NCI-H510A treated with DMSO at 0.1 percent for 48 hours (cell line): ENCODE measurements around the gene PTGIS.

Experiments
- DNase-seq: peaks from one replicate; lab custom pipeline; 2025; lab: John Stamatoyannopoulos, UW

PTGIS gene

DNA sequence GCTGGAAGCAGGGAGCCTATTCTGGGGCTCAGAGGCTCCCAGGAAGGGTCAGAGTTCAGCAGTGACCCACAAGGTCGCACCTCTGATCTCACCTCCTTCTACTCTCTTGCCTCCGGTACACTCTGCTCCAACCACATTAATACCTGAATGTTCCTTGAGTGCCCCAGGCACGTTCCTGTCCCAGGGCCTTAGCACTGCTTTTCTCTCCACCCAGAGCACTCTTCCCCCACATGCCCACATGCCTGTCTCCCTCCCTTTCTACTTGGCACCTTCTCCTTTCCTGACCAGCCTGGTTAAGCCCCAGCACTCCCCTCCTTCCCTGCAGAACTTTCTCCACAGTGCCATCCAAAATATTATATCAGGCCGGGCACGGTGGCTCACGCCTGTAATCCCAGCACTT, 98.9 kb downstream of the PTGIS start:
- DNase-seq = no peak

DNA sequence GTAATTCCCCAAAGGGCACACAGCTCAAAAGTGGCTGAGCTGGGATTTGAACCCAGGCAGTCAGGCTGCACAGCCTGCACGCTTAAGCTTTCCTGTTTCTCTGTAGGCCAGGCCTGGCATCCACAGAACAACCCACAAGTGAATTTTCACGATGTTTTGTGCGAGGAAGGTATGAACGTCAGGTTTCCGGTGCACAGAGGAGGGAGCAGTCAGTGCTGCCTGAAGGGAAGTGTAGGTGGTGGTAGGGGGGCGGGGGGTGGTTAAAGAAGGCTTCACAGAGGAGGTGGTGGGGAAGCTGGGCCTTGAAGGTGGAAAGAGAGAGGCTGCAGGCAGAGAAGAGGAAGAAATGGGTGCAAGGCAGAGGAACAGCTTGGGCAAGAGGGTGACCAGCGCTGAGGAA, 99.5 kb downstream of the PTGIS start:
- no peak for DNase-seq

DNA sequence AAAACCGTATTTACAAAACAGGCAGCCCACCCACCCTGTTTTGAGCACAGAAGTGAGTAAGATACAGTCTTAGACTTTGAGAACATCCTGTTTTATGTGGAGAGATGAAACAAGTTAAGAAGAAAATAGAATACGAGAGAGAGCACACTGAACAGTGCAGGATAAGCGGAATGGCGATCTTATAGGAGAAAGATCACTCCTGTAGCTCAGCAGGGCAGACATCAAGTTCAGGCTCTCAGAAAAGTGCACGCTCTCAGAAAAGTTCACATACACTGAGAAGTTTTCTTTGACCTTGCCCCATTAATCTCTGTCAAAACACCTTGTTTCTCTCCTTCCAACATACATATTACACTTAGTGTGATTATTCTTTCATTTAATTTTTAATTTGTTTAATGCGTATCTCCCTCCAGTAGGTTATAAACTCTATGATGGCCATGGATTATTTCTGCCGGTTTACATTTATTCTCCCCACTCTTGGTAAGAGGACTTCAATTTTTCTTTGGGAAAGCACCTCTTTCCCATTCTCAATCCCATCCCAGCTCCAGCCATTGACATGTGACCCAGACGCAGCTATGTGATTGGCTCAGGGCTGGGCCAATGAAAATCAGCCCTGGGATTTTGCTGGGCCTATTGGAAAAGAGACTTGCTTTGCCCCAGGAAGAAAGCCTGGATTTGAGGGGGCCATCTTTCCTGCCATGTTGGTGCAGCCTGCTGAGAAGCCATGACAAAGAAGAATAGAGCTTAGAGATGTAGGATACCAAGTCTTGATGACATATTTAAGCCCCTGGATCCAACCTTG, 101.6 kb downstream of the PTGIS start:
- DNase-seq = no peak

GRCh38 chr20:49464556-49464955, 103.4 kb downstream of the PTGIS start:
- no peak for DNase-seq

DNA sequence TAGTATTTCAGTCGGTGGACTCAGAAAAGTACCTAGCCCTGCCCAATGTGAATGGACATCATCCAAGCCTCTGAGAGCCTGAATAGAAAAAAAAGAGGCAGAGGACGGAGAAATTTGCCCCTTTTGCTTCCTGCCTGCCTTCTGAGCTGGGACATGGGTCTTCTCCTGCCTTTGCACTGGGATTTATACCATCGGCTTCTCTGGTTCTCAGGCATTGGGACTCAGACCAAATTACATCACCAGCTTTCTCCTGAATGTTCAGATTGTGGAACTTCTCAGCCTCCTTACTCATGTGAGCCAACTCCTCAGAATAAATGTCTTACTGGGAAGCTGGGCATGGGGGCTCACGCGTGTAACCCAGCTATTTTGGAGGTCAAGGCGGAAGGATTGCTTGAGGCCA, 105.3 kb downstream of the PTGIS start:
- no peak for DNase-seq

DNA sequence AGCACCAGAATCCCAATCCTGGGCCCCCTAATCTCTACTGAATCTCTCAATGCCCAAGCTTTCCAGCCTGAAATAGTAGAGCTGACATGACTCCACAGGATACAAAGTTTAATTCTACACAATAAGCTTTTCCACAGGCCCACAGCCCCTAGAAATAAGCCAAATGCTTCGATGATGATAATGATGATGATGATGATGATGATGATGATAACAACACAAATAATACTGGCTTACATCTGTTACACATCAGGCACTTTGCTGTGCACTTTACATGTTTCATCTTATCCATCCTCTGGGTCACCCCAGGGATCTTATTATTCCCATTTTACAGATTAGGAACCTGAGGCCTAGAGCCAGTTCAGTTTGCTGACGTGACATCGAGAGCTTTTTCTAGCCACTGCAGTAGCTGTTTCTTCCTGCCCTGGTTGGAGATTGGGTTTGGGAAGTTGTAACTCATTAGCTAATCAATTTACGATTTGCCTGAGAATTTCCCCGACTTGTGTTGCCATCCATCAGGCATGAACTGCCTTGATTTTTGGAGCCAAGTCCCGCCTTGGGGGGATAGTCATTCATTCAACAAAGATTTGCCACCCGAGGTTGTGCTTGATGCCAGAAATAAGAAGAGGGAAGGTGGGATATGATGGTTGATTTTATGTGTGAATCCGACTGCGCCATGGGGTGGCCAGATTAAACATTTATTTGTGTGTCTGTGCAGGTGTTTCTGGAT, 105.9 kb downstream of the PTGIS start:
- no peak for DNase-seq

DNA sequence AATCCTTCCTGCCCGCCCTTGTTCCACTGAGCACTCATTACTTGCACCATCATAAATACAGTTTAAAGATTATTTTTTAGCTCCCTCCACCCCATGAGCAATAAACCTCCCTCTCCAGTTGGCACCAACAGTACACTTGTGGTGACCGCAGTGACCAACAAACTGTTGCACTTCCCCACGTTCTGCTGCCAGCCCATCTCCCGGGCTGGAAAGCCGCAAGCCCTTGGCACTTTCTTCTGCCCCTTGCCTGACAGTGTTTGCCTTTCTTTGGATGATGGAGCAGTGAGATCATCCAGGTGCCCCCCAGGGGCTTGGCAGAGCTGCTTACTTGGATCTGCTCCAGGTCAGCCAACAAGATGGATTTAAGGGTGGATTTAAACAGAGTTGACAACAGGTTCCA, 107.0 kb downstream of the PTGIS start:
- DNase-seq = no peak

GRCh38 chr20:49460131-49460530, 107.8 kb downstream of the PTGIS start:
- no peak for DNase-seq

DNA sequence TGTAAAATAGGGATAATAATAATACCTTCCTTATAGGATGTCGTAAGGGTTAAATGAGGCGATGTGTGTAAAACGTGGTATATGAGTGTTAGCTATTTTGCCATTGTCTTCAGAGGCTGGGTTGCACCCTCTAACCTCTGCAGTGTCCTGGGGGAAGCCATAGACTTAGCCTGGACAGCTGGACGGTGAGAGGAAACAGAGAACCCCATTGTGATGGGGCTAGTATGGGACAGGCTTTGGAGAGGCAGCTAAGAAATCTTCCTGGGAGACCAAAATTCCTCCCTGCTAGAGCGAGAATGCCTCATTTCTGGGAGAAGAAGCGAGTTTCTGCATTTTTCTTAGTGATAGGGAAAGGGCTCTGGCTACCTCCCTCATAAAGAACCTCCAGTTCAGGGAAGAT, 108.3 kb downstream of the PTGIS start:
- DNase-seq = no peak

- no peak for DNase-seq
Measured at GRCh38 chr20:49457444-49457843, 110.5 kb downstream of the PTGIS start.

- DNase-seq = no peak
Measured at GRCh38 chr20:49456646-49457045, 111.3 kb downstream of the PTGIS start.

- DNase-seq = no peak
Measured at GRCh38 chr20:49455691-49456090, 112.2 kb downstream of the PTGIS start.
